Stimulated activated CD4-positive, alpha-beta T cell treated with anti-CD3 and anti-CD28 coated beads, Interleukin-1b, Interleukin-23, amount 100 ng/mL, for 48 hours (primary cell): Measurements from ENCODE around the gene ATP13A3.
"Not testable (repeated sequence)": the region's sequence is repeated elsewhere in the genome, so short reads cannot be mapped to it uniquely, and the experiment has no call there.

Experiments used
- DNase-seq: peaks from one replicate; pipeline ENCODE4 v3.0.0-alpha.2; 2020

Gene ATP13A3

DNA sequence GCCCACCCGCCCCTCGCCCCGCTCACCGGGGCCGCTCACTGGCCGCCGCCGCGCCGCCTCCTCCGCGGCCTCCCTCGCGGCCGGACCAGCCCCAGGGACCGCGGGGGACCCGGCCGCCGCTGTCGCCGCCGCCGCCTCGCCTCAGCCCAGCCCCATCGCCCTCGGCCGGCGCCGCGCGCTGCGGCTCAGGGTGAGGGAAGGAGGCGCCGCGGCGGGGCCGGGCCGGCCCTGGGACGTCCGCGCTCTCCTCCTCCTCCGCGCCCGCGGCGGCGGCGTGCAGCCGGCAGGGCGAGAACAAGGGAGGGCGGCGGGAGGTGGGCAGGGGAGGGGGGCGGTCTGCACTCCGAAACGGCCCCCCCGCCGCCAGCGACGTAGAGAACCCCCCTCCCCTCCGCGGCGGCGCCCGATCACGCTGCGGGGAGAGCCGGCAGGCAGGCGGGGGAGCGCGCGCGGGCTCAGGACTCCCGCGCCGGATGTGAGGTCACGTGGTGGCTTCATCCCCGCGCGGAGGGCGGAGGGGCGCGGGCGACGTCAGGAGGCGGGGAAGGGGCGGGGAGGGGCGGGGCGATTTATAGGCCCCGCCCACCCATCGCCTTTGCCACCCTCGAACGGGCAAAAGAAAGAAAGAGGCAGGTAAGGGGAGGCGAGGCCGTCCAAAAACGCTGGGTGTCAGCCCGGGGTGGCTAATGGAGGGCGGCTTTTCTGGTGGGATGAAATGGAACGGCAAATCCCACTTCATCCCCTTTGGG is at the start of gene ATP13A3:
ATP13A3 (minus strand) TSS at position 463 of the 749 bp plus-strand sequence. CDS start 24,812 bp downstream, outside the sequence.
- DNase-seq: peak; percentile 88

DNA sequence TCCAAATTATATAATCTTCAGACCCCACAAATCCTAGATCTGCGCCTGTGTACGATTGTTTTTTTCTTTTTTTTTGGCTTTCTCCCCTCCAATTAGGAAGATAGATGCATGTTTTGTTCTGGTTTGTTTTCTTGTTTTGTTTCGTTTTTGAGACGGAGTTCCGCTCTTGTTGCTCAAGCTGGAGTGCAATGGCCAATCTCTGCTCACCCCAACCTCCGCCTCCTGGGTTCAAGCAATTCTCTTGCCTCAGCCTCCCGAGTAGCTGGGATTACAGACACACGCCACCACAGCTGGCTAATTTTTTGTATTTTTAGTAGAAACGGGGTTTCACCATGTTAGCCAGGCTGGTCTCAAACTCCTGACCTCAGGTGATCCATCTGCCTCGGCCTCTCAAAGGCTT is 48.4 kb upstream of the ATP13A3 start:
- not testable (repeated sequence) for DNase-seq

DNA sequence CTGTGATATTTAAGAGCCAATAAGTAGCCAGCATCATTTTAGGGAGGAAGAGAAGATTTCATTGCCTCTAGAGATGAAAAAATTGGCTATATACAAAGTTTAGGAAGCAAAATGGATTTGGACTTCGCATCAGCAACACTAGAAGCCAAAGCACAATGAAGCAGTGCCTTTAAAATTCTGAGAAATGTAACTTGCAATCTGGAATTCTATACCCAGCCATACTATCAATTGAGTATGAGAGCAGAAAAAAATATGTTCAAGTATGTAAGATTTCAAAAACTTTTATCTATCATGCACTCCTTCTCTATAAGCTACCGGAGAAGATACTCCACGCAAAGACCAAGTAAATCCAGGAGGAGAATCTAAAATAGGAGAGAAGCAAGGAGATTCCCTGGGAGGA is 47.4 kb upstream of the ATP13A3 start:
- no peak for DNase-seq

DNA sequence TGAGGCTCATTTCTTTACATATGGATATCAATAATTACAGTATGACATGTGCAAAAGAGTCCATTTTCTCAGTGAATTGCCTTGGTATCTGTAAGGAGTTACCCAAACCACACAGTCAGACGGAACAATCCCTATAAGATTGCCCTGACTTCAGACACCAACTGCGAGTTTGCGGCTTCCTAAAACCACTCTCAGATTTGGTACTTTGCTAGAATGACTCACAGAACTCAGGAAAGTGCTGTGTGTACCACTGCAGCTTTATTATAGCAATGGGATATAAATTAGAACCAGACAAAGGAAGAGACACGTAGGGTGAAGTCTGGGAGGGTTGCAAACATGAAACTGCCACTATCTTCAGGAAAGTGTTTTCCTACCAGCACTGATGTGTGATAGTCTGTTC is 45.8 kb upstream of the ATP13A3 start:
- DNase-seq: no peak

DNA sequence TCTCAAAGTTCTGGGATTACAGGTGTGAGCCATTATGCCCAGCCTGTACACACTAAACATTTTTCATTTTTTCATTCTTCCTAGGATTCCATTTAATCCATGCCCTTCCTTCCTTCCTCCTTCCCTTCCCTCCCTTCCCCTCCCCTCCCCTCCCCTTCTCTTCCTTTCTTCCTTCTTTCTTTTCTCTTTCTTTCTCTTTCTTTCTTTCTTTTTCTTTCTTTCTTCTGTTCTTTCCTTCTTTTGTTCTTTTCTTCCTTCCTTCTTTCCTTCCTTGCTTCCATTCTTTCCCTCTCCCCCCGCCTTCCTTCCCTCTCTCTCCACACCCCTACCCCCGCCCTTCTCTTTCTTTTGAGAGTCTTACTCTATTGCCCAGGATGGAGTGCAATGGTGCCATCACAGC is 40.9 kb upstream of the ATP13A3 start:
- DNase-seq: no peak

DNA sequence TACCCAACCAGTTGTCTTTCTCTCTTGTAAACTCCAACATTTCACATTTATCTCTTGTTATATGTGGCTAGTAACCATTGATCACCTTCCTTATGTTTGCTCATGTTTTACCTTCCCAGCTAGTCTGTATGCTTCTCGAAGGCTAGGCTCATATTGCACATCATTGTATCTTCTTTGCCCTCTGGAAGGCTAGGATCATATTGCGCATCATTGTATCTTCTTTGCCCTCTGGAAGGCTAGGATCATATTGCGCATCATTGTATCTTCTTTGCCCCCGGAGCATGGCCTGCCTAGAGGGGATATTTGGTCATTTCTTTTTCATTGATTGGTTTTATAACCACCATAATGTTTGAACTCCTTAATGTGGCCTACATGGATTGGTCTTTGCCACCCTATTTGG is 39.4 kb upstream of the ATP13A3 start:
- DNase-seq: no peak

DNA sequence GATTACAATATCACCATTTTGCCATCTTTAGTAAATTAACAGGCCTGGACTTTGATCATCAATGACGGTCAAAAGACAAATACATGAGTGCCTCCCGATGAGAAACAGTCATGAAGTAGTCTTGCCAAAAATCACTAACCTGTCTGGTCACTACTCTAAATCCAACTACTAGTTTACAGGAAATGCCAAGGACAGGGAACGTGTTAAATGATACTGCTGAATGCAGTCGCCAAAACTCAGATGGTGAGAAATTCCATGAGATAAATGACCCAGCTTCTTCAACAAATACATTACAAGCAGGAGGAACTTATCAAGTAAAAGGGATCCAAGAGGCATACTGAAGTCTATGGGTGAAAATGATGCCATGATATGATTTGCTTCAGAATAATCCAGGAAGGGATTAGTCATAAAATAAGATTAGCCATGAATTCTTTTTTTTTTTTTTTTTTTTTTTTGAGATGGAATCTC is 35.8 kb upstream of the ATP13A3 start:
- no peak for DNase-seq

DNA sequence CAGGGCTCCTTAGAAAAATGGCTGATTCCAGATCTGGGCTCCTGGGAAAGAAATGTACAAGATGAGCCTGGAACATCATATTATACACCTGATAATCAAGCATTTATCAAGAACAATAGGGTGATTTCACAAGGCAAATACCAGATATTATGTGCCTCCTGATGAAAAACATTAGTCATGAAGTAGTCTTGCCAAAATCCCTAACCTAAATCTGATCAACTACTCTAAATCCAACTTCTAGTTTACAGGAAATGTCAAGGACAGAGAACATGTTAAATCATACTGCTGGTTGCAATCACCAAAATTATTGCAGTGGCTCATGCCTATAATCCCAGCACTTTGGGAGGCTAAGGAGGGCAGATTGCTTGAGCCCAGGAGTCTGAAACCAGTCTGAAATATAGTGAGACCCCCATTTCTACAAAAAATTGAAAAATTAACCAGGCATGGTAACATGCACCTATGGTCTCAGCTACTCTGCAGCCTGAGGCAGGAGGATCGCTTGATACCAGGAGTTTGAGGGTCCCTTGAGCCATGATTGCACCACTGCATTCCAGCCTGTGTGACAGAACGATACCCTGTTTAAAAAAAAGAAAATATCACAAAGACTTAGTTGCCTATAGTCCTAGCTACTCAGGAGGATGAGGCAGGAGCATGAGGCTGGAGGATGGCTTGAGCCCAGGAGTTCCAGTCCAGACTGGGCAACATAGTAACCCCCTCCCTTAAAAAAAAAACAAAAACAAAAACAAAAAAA is 34.9 kb upstream of the ATP13A3 start:
- no peak for DNase-seq

DNA sequence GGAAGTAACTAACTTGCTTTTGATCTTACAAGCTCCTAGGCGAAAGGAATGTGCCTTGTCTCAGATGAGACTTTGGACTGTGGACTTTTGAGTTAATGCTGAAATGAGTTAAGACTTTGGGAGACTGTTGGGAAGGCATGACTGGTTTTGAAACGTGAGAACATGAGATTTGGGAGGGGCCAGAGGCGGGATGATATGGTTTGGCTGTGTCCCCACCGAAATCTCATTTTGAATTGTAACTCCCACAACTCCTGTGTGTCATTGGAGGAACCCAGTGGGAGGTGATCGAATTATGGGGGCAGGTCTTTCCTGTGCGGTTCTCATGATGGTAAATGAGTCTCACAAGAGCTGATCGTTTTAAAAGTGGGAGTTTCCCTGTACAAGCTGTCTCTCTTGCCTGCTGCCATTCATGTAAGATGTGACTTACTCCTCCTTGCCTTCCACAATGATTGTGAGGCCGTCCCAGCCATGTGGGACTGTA is 33.9 kb upstream of the ATP13A3 start:
- DNase-seq: peak; percentile 89

DNA sequence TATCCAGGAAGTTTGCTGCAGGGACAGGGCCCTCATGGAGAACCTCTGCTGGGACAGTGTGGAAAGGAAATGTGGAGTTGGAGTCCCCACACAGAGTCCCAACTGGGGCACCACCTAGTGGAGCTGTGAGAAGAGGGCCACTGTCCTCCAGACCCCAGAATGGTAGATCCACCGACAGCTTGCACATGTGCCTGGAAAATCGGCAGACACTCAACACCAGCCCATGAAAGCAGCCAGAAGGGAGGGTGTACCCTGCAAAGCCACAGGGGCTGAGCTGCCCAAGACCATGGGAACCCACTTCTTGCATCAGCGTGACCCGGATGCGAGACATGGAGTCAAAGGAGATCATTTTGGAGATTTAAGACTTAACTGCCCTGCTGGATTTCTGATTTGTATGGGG is 33.4 kb upstream of the ATP13A3 start:
- DNase-seq: not testable (repeated sequence)

DNA sequence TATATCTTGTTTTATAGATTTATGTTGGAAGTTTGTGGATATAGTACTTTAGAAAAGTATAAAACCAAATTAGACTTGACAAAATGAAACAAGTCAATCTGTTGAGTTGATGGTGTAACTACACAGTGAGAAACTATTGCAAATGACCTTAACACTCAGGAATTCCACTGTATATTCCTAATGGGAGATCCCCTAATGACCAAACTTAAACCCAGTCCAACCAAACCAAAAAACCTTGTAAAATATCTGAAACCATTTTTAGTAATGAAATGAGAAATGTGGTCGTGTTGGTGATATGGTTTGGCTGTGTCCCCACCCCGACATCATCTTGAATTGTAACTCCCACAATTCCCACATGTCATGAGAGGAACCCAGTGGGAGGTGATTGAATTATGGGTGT is 31.9 kb upstream of the ATP13A3 start:
- no peak for DNase-seq

DNA sequence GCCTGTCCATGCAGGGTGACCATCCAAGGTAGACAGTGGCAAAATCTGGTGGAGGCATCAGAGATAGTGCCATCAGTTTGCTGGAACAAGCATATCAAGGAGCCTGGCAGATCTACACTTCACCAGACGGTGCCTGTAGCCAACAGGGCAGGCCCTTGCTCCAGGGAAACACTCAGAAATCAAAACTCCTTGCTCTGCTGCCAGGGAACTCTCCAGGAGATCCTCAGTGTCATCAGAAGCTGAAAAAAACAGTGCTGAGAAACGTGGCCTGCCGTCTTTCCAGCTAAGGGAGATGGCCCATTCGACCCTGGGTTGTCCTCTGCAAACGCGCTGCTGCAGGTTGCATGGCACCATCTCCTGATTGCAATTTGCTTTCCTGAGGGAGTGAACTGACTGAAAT is 30.5 kb upstream of the ATP13A3 start:
- DNase-seq: no peak

DNA sequence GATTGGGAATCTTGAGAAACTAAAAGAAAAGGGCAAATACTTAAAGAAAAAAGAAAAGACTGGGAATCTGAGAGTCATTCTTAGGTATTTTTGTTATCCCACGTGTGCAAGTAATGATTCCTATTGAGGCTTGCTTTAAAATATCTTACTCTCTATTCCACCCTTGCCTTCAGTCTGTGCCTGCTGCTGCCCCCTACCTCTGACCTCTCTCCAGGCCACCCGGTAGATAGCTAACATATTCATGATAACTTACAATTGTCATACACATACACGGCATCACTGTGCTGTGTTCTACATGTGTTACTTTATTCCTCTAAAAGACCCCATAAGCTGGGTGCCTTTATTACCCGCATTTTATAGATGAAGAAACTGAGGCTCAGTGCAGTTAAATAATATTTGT is 27.8 kb upstream of the ATP13A3 start:
- DNase-seq: no peak

DNA sequence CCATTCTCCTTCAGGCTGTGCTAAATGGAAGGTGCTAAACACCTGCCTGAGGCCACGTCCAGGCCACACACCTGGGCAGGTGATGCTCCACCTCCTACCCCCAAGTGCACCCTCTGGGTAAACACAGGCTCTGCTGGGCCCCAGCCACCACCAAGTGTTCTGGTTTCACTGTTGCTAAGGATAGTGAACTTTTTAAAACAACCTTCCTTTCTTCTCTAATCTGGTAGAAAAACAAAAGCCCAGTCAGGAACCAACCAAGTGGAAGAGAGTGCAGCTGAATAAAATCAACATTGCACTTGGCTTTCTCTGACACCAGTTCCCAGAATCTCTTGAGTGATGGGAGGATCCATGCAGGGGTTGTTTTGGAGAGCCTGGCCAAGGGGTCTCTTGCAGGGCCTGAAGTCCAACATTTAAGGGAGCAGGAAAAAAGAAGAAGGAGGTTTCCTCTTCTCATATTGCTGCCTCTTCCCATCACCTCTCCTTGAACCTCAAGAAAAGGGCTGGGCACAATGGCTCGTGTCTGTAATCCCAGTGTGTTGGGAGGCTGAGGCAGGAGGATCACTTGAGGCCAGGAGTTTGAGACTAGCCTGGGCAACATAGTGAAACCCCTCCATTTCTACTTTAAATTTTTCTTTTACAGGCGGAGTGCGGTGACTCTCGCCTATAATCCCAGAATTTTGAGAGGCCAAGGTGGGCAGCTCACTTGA is 26.2 kb upstream of the ATP13A3 start:
- DNase-seq: no peak

DNA sequence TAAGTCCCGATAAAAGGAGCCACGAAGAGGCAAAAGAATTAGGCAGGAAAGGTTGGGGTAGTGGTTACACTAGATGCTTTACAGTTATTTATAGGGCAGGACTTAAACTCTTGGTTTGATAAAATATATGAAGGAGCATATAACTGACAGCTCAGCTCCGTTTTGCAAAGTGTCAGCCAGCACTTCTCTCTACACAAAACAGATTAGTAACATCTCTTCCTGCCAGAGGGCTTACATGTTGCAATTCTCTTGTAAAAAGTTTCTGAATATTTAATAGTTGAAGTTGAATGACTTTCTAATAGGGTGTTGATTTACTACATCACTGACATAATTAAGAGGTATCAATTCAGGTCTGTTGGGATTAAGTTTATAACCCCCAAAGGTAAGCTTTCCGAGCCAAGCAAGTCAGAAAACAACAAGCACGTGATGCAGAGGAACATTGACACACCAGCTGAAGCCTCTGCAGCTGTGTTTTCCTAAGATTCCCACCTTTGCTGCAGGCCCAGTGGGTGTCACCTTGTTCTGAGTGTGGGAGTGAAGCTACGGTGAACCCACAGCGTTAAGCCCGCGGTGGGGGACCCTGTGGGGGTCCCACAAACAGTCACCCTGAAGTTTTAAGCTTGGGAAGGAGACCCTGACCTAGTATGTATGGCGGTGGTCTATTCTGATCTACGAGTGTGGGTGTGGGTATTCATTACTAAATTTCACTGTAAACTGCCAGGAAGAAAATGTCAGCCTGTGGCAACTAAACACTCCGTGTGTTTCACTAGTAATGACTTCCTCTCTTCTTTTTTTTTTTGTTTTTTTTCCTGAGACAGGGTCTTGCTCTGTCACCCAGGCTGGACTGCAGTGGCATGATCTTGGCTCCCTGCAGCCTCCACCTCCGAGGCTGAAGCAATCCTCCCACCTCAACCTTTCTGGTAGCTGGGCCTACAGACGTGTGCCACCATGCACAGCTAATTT is 22.0 kb upstream of the ATP13A3 start:
- no peak for DNase-seq

DNA sequence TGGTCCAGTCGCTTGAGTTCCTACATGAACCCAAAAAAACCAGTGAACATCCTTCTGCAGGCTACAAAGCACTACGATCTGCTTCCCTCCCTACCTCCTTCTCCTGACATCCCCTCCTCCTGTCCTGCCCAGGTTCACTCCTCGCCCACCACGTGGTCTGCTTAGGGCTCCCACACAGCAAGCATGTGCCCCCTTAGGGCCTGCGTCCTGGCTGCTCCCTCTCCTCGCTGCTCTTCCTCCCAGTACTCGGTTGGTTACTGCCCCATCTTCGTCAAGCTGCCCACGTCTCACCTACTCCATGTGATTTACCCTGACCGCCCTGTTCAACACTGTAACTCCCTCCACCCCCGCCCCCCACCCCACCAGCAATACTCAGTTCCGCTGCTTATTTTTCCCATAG is 20.8 kb upstream of the ATP13A3 start:
- no peak for DNase-seq

DNA sequence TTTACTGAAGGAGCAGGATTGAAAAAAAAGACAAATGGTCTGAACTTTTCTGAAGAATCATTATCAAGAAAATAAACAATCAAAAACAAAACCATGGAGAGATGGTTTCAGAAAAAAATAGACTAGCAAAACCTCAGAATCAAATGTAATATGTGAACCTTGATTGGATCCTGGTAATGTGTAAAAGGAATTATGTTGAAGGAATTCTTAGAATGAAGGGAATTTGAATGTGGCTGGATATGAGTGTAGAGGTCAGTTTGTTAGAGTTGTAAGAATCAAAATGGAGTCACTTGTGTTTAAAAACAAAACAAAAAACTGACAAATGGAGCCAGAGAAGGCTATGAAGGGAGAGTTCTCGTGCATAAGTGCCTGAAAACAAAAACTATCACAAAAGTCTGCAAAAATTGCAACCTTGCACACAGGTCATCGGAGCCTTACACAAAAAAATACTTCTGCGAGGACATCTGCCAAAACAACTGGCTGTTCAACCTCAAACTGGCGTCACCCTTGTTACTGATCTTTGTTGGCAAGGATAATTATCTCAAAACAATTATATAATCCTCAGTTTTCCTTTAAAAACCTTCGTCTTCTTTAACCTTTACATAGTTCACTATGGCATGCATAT is 19.1 kb upstream of the ATP13A3 start:
- no peak for DNase-seq

DNA sequence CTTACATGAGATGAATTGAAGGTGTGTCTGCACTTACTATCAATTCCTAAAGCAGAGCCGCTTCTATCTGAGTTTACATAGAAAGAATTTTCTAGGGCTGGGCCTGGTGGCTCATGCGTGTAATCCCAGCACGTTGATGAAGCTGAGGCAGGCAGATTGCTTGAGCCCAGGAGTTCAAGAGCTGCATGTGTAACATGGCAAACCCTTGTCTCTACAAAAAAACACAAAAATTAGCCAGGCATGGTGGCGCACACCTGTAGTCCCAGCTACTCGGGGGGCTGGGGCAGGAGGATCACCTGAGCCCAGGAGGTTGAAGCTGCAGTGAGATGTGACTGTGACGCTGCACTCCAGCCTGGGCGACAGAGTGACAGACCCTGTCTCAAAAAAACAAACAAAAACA is 18.1 kb upstream of the ATP13A3 start:
- no peak for DNase-seq

DNA sequence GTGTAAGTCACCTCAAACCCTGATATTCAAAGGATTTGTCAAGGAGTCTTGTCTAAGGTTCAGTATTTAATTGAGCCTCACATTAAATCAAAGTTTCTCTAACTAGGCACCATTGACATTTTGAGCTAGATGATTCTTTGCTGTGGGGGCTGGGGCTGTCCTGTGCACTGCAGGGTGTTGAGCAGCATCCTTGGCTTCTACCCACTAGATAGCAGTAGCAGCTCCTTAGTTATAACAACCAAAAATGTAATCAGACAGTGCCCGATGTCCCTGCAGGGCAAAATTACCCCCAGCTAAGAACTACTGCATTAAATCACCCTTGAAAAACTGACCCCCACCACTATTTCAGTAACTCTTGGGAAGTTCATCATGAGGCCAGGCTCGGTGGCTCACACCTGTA is 17.3 kb upstream of the ATP13A3 start:
- DNase-seq: no peak

DNA sequence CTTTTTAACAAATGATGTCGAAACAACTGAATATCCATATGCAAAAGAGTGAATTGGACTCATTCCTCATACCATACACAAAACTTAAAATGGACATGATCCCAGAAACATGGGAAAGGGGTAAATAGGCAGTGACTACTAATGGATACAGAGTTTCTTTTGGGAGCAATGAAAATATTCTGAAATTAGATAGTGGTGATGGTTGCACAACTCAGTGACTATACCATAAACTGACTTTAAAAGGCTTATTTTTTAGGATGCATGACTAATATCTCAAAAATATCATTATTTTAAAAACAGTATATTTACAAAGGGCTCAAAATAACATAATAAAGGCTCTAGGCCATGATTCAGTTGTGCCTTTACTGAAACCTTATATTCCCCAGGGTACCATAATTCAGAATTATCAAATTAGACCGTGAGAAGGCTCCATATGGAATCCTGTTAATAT is 16.3 kb upstream of the ATP13A3 start:
- no peak for DNase-seq

DNA sequence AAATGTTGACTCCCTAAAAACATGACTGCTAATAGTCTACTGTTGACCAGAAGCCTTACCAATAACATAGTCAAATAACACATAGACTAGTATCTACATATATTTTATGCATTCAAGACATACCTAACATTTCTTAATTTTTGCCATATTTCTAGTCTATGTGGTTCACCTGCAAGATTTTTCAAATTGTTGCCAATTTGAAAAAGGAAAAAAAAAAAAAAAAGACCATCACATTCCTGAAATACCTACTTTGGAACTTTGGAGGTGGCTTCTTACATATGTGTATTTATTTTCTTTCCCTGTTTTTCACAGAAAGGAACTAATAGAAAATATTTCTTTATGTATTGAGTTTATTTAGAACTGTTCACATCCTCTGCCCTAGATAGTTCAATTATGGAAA is 13.4 kb upstream of the ATP13A3 start:
- no peak for DNase-seq

DNA sequence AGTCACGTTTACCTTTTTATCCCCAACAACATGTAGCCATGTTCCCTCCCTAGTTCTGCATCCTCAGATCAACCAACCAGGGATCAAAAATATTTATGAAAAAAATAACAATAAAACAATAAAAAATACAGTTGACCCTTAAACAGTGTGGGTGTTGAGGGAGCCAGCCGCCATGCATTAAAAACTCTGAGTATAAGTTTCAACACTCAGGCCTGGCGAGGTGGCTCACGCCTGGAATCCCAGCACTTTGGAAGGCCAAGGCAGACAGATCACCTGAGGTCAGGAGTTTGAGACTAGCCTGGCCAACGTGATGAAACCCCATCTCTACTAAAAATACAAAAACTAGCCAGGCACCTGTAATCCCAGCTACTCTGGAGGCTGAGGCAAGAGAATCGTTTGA is 12.7 kb upstream of the ATP13A3 start:
- not testable (repeated sequence) for DNase-seq
